ENCODE measurements around the gene CFAP74. TPM values are rescaled to one million over a fixed set of nuclear protein-coding genes. Genes with fewer than 3 reads are reported as not detected.

CFAP74 gene
- total and polyA plus RNA-seq, 2 of the 13 experiments (the other 11 are each of a cell fraction or from before 2014, with no cell fraction given): 0.27 to 0.62 TPM

DNA sequence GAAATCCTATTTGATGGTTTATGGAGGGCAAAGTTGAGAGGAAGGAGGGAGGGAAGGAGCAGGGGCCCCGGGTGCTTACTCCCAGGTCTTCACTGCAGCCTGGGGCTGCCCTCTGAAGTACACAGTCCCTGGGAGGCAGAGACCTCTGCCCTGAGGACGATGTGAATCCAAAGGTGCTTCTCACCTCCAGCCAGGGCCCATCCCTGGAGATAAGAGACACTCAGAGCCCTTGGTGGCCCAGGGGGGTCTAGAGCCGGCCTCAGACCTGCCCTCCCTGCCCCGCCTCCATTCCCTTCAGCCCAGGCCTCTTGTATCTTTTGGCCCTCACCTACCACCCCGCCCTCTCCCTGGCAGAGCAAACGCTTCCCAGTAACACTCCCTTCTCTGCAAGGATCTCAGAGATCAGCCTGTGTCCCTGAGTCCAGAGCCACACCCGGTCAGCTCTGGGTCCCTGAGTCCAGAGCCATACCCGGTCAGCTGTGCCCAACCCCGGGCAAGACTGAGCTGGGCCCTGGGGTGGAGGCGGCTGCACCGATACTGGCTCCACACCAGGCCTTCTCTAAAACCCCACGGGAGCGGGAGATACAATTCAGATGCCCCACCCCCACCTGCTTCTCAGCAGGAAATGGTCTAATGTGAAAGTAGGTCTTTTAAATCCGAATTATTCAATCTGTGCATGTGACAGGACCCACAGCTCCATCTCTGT lies 109.1 kb downstream of the CFAP74 start (continued):
- TF ChIP-seq, protein P1, sequence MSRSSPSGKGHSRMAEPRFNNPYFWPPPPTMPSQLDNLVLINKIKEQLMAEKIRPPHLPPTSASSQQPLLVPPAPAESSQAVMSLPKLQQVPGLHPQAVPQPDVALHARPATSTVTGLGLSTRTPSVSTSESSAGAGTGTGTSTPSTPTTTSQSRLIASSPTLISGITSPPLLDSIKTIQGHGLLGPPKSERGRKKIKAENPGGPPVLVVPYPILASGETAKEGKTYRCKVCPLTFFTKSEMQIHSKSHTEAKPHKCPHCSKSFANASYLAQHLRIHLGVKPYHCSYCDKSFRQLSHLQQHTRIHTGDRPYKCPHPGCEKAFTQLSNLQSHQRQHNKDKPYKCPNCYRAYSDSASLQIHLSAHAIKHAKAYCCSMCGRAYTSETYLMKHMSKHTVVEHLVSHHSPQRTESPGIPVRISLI (CRISPR knock-in tag; IDR thresholded peaks at IDR 0.05; ENCODE audit: borderline replicate concordance): no peak
- TF ChIP-seq ZC3H13 (CRISPR knock-in tag; IDR thresholded peaks at IDR 0.05): no peak; the same call in none of the 2 replicates
- no peak for TF ChIP-seq ZSCAN25 (CRISPR knock-in tag; IDR thresholded peaks at IDR 0.05)
- TF ChIP-seq ZNF660 (CRISPR knock-in tag; IDR thresholded peaks at IDR 0.05; ENCODE audit: borderline replicate concordance, low read depth): no peak
- no peak for TF ChIP-seq MAF1 (CRISPR knock-in tag; IDR thresholded peaks at IDR 0.05; ENCODE audit: borderline replicate concordance)
- no peak for TF ChIP-seq ZNF614 (CRISPR knock-in tag; IDR thresholded peaks at IDR 0.05; ENCODE audit: borderline replicate concordance)
- no peak for TF ChIP-seq FOXA3 (CRISPR knock-in tag; IDR thresholded peaks at IDR 0.05)
- no peak for TF ChIP-seq MIER3 (CRISPR knock-in tag; IDR thresholded peaks at IDR 0.05; ENCODE audit: borderline replicate concordance)
- no peak for TF ChIP-seq ZNF430 (CRISPR knock-in tag; IDR thresholded peaks at IDR 0.05)
- no peak for TF ChIP-seq ONECUT2 (CRISPR knock-in tag; IDR thresholded peaks at IDR 0.05)
- TF ChIP-seq ZNF274 (CRISPR knock-in tag; IDR thresholded peaks at IDR 0.05): no peak
- TF ChIP-seq, protein P2, sequence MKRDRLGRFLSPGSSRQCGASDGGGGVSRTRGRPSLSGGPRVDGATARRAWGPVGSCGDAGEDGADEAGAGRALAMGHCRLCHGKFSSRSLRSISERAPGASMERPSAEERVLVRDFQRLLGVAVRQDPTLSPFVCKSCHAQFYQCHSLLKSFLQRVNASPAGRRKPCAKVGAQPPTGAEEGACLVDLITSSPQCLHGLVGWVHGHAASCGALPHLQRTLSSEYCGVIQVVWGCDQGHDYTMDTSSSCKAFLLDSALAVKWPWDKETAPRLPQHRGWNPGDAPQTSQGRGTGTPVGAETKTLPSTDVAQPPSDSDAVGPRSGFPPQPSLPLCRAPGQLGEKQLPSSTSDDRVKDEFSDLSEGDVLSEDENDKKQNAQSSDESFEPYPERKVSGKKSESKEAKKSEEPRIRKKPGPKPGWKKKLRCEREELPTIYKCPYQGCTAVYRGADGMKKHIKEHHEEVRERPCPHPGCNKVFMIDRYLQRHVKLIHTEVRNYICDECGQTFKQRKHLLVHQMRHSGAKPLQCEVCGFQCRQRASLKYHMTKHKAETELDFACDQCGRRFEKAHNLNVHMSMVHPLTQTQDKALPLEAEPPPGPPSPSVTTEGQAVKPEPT (CRISPR knock-in tag; IDR thresholded peaks at IDR 0.05; ENCODE audit: low read depth): no peak
- TF ChIP-seq ZNF510 (CRISPR knock-in tag; IDR thresholded peaks at IDR 0.05; ENCODE audit: low read depth): no peak
- TF ChIP-seq, protein P3, sequence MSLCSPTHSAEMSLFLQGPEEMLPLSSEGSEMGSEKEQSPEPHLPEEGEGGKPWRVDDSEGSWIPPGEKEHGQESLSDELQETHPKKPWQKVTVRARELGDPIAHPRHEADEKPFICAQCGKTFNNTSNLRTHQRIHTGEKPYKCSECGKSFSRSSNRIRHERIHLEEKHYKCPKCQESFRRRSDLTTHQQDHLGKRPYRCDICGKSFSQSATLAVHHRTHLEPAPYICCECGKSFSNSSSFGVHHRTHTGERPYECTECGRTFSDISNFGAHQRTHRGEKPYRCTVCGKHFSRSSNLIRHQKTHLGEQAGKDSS (CRISPR knock-in tag; IDR thresholded peaks at IDR 0.05; ENCODE audit: borderline replicate concordance, low read depth): no peak
- no peak for TF ChIP-seq NRL (CRISPR knock-in tag; IDR thresholded peaks at IDR 0.05; ENCODE audit: borderline replicate concordance)
- no peak for TF ChIP-seq ZSCAN9 (CRISPR knock-in tag; IDR thresholded peaks at IDR 0.05; ENCODE audit: borderline replicate concordance)
- TF ChIP-seq, protein P4, sequence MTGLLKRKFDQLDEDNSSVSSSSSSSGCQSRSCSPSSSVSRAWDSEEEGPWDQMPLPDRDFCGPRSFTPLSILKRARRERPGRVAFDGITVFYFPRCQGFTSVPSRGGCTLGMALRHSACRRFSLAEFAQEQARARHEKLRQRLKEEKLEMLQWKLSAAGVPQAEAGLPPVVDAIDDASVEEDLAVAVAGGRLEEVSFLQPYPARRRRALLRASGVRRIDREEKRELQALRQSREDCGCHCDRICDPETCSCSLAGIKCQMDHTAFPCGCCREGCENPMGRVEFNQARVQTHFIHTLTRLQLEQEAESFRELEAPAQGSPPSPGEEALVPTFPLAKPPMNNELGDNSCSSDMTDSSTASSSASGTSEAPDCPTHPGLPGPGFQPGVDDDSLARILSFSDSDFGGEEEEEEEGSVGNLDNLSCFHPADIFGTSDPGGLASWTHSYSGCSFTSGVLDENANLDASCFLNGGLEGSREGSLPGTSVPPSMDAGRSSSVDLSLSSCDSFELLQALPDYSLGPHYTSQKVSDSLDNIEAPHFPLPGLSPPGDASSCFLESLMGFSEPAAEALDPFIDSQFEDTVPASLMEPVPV (CRISPR knock-in tag; IDR thresholded peaks at IDR 0.05): no peak
- no peak for TF ChIP-seq NONO (IDR thresholded peaks at IDR 0.05)
- no peak for TF ChIP-seq NONO (CRISPR knock-in tag; conservative IDR thresholded peaks at IDR 0.05)
- no peak for TF ChIP-seq ZNF44 (CRISPR knock-in tag; IDR thresholded peaks at IDR 0.05)

Data from HepG2 (cell line).